CD4-positive, alpha-beta T cell treated with Interleukin-10 for 1 hour (primary cell): ENCODE measurements around the gene NAA80.

Experiments used
- DNase-seq: peaks from one replicate; pipeline ENCODE4 v3.0.0-alpha.2; 2020

NAA80 gene

GRCh38 chr3:50298836-50299637, at the start of gene NAA80, which contains the start of gene HYAL3:
TSS of gene NAA80 (minus strand) at chr3:50299405. CDS start at chr3:50297463, 1,942 bp downstream.
TSS of gene HYAL3 (minus strand) at chr3:50299405. CDS start at chr3:50295602, 3,803 bp downstream.
- DNase-seq = peak; percentile 100

GRCh38 chr3:50347187-50347813, 48.1 kb upstream of the NAA80 start:
- peak; percentile 88 for DNase-seq

- peak; percentile 80 for DNase-seq
Observed at GRCh38 chr3:50345586-50346234, 46.5 kb upstream of the NAA80 start, which contains the start of gene ZMYND10. TSS of gene ZMYND10 (minus strand) at chr3:50345732. CDS start at chr3:50345579, 153 bp downstream.

- no peak for DNase-seq
Observed at GRCh38 chr3:50345008-50345407, 45.8 kb upstream of the NAA80 start.

GRCh38 chr3:50342813-50343633, 43.8 kb upstream of the NAA80 start:
- no peak for DNase-seq

GRCh38 chr3:50341996-50342650, 42.9 kb upstream of the NAA80 start:
- no peak for DNase-seq

- no peak for DNase-seq
Observed at GRCh38 chr3:50341537-50341936, 42.3 kb upstream of the NAA80 start.

GRCh38 chr3:50340448-50341329, 41.5 kb upstream of the NAA80 start, which contains the start of gene RASSF1:
TSS of gene RASSF1 (minus strand) at chr3:50340836. CDS start at chr3:50340805, 31 bp downstream.
- DNase-seq = peak; percentile 78

GRCh38 chr3:50340147-50340447, 40.9 kb upstream of the NAA80 start:
- DNase-seq = no peak

GRCh38 chr3:50339485-50340146, 40.4 kb upstream of the NAA80 start:
- DNase-seq = no peak

GRCh38 chr3:50338965-50339364, 39.8 kb upstream of the NAA80 start:
- no peak for DNase-seq

GRCh38 chr3:50337175-50337861, 38.1 kb upstream of the NAA80 start:
- peak; percentile 95 for DNase-seq

GRCh38 chr3:50336452-50337174, 37.4 kb upstream of the NAA80 start:
- DNase-seq = no peak

- no peak for DNase-seq
Observed at GRCh38 chr3:50334339-50335075, 35.3 kb upstream of the NAA80 start.

GRCh38 chr3:50333744-50334328, 34.6 kb upstream of the NAA80 start:
- DNase-seq = peak; percentile 35

GRCh38 chr3:50331364-50331907, 32.2 kb upstream of the NAA80 start:
- no peak for DNase-seq

- DNase-seq = no peak
Observed at GRCh38 chr3:50330330-50330729, 31.1 kb upstream of the NAA80 start.
